ENCODE results near the gene ARID3B. TPM values are rescaled to one million over a fixed set of nuclear protein-coding genes. Genes with fewer than 3 reads are reported as not detected.

Gene ARID3B
- total RNA-seq, 2 donors from 2014 or later: 37.4 to 42.6 TPM

GRCh38 chr15:74605795-74606150 is 64.8 kb downstream of the ARID3B start:
- DNase-seq (no peak), ATAC-seq (no peak)
- no peaks in the 10 kb centered on the region for H3K9me3 ChIP-seq (ENCODE audit: control insufficient read depth, low read length, poor library complexity, severe bottlenecking)
- no peaks in the 10 kb centered on the region for H3K36me3 Mint-ChIP-seq (ENCODE audit: low read depth)
- peaks cover 2% of the 10 kb centered on the region for H3K4me1 Mint-ChIP-seq
- no peaks in the 10 kb centered on the region for H3K27me3 Mint-ChIP-seq
- no peak overlapping the region for H3K4me3 Mint-ChIP-seq
- no peak overlapping the region for H3K27ac Mint-ChIP-seq

GRCh38 chr15:74608786-74609185 is 67.8 kb downstream of the ARID3B start:
- DNase-seq (no peak), ATAC-seq (no peak)
- Mint-ChIP-seq H3K27ac (no peak overlapping the region), H3K4me3 (no peak overlapping the region), H3K4me1 (peaks cover 8% of the 10 kb centered on the region), H3K27me3 (no peaks in the 10 kb centered on the region), H3K36me3 (ENCODE audit: low read depth) (no peaks in the 10 kb centered on the region)
- H3K9me3 ChIP-seq (ENCODE audit: control insufficient read depth, low read length, poor library complexity, severe bottlenecking): no peaks in the 10 kb centered on the region

- DNase-seq (no peak), ATAC-seq (no peak)
- no peak overlapping the region for H3K27ac Mint-ChIP-seq
- no peak overlapping the region for H3K4me3 Mint-ChIP-seq
- no peaks in the 10 kb centered on the region for H3K36me3 Mint-ChIP-seq (ENCODE audit: low read depth)
- peaks cover 8% of the 10 kb centered on the region for H3K4me1 Mint-ChIP-seq
- no peaks in the 10 kb centered on the region for H3K9me3 ChIP-seq (ENCODE audit: control insufficient read depth, low read length, poor library complexity, severe bottlenecking)
- no peaks in the 10 kb centered on the region for H3K27me3 Mint-ChIP-seq
These were observed 68.9 kb downstream of the ARID3B start for GRCh38 chr15:74609938-74610301.

GRCh38 chr15:74610302-74610951 is 69.4 kb downstream of the ARID3B start:
- DNase-seq: no peak
- H3K27ac Mint-ChIP-seq: no peak overlapping the region
- no peak for ATAC-seq
- H3K4me1 Mint-ChIP-seq: peaks cover 8% of the 10 kb centered on the region
- H3K36me3 Mint-ChIP-seq (ENCODE audit: low read depth): no peaks in the 10 kb centered on the region
- H3K4me3 Mint-ChIP-seq: no peak overlapping the region
- H3K27me3 Mint-ChIP-seq: no peaks in the 10 kb centered on the region
- H3K9me3 ChIP-seq (ENCODE audit: control insufficient read depth, low read length, poor library complexity, severe bottlenecking): no peaks in the 10 kb centered on the region

GRCh38 chr15:74611341-74611740 is 70.3 kb downstream of the ARID3B start:
- DNase-seq (no peak), ATAC-seq (no peak)
- no peaks in the 10 kb centered on the region for H3K27me3 Mint-ChIP-seq
- no peak overlapping the region for H3K27ac Mint-ChIP-seq
- no peaks in the 10 kb centered on the region for H3K9me3 ChIP-seq (ENCODE audit: control insufficient read depth, low read length, poor library complexity, severe bottlenecking)
- H3K4me3 Mint-ChIP-seq: no peak overlapping the region
- H3K4me1 Mint-ChIP-seq: peaks cover 10% of the 10 kb centered on the region
- no peaks in the 10 kb centered on the region for H3K36me3 Mint-ChIP-seq (ENCODE audit: low read depth)

GRCh38 chr15:74611834-74612233 is 70.8 kb downstream of the ARID3B start:
- DNase-seq: no peak
- Mint-ChIP-seq H3K36me3 (ENCODE audit: low read depth) (no peaks in the 10 kb centered on the region), H3K27ac (no peak overlapping the region), H3K4me3 (no peak overlapping the region), H3K4me1 (peaks cover 15% of the 10 kb centered on the region), H3K27me3 (no peaks in the 10 kb centered on the region)
- no peak for ATAC-seq
- no peaks in the 10 kb centered on the region for H3K9me3 ChIP-seq (ENCODE audit: control insufficient read depth, low read length, poor library complexity, severe bottlenecking)

- H3K27ac Mint-ChIP-seq: peak overlapping the region; percentile 70
- no peaks in the 10 kb centered on the region for H3K36me3 Mint-ChIP-seq (ENCODE audit: low read depth)
- ATAC-seq (no peak), DNase-seq (no peak)
- H3K27me3 Mint-ChIP-seq: no peaks in the 10 kb centered on the region
- H3K4me3 Mint-ChIP-seq: peak overlapping the region; percentile 70
- no peaks in the 10 kb centered on the region for H3K9me3 ChIP-seq (ENCODE audit: control insufficient read depth, low read length, poor library complexity, severe bottlenecking)
- peaks cover 24% of the 10 kb centered on the region for H3K4me1 Mint-ChIP-seq
These were observed 71.7 kb downstream of the ARID3B start for GRCh38 chr15:74612677-74613076.

- Mint-ChIP-seq H3K27me3 (no peaks in the 10 kb centered on the region), H3K27ac (peak overlapping the region; percentile 70), H3K4me1 (peaks cover 25% of the 10 kb centered on the region), H3K4me3 (peak overlapping the region; percentile 19), H3K36me3 (ENCODE audit: low read depth) (no peaks in the 10 kb centered on the region)
- DNase-seq (no peak), ATAC-seq (no peak)
- H3K9me3 ChIP-seq (ENCODE audit: control insufficient read depth, low read length, poor library complexity, severe bottlenecking): no peaks in the 10 kb centered on the region
These were observed 72.3 kb downstream of the ARID3B start for GRCh38 chr15:74613089-74613952.

GRCh38 chr15:74613953-74614743 is 73.1 kb downstream of the ARID3B start:
- Mint-ChIP-seq H3K4me1 (peaks cover 25% of the 10 kb centered on the region), H3K36me3 (ENCODE audit: low read depth) (no peaks in the 10 kb centered on the region), H3K27me3 (no peaks in the 10 kb centered on the region), H3K4me3 (peak overlapping the region; percentile 94), H3K27ac (peak overlapping the region; percentile 96)
- DNase-seq: no peak
- H3K9me3 ChIP-seq (ENCODE audit: control insufficient read depth, low read length, poor library complexity, severe bottlenecking): no peaks in the 10 kb centered on the region
- ATAC-seq: no peak

- DNase-seq: peak; percentile 91 to 97 (median 96)
- peaks cover 29% of the 10 kb centered on the region for H3K4me1 Mint-ChIP-seq
- peak overlapping the region; percentile 96 for H3K27ac Mint-ChIP-seq
- H3K36me3 Mint-ChIP-seq (ENCODE audit: low read depth): no peaks in the 10 kb centered on the region
- peak overlapping the region; percentile 94 for H3K4me3 Mint-ChIP-seq
- H3K27me3 Mint-ChIP-seq: no peaks in the 10 kb centered on the region
- H3K9me3 ChIP-seq (ENCODE audit: control insufficient read depth, low read length, poor library complexity, severe bottlenecking): no peaks in the 10 kb centered on the region
- peak; percentile 75 for ATAC-seq
These were observed 73.9 kb downstream of the ARID3B start for GRCh38 chr15:74614744-74615507.

- Mint-ChIP-seq H3K27ac (peak within 1 kb of the TSS; percentile 96), H3K27me3 (no peaks in the 10 kb centered on the region), H3K36me3 (ENCODE audit: low read depth) (no peaks in the 10 kb centered on the region), H3K4me3 (peak within 1 kb of the TSS; percentile 94), H3K4me1 (peaks cover 34% of the 10 kb centered on the region)
- DNase-seq: peak; percentile 91 to 98 (median 94)
- H3K9me3 ChIP-seq (ENCODE audit: control insufficient read depth, low read length, poor library complexity, severe bottlenecking): no peaks in the 10 kb centered on the region
- ATAC-seq: peak; percentile 78
These were observed 74.7 kb downstream of the ARID3B start, which contains the start of gene CLK3 for GRCh38 chr15:74615508-74616365. Gene CLK3, plus strand, starts transcription at chr15:74615836. Its CDS starts 3,361 bp downstream, at chr15:74619197.

GRCh38 chr15:74616366-74616939 is 75.4 kb downstream of the ARID3B start:
- DNase-seq (peak; percentile 55 to 66 (median 59)), ATAC-seq (no peak)
- Mint-ChIP-seq H3K36me3 (ENCODE audit: low read depth) (peaks cover 4% of the 10 kb centered on the region), H3K27ac (peak overlapping the region; percentile 96), H3K4me3 (peak overlapping the region; percentile 94), H3K4me1 (peaks cover 39% of the 10 kb centered on the region), H3K27me3 (no peaks in the 10 kb centered on the region)
- no peaks in the 10 kb centered on the region for H3K9me3 ChIP-seq (ENCODE audit: control insufficient read depth, low read length, poor library complexity, severe bottlenecking)

Data from T-helper 17 cell (primary cell).